KBM-7 (cell line): Measurements from ENCODE around the gene TJAP1.
A peak's percentile ranks its signal among the peaks of the same experiment; 100 is the strongest.
"Not testable (repeated sequence)": the region's sequence is repeated elsewhere in the genome, so short reads cannot be mapped to it uniquely, and the experiment has no call there.

Experiments
- DNase-seq: peaks from one replicate; pipeline ENCODE4 v3.0.0-alpha.2; 2015
- in situ Hi-C: fragments of 300-500 bp; cut with MboI; formaldehyde crosslinking; loops from 2 replicates; pipeline ENCODE4 v1.14.3; 2020; ENCODE audit warnings: low sequenced_read_pairs, low pct_unique_long_range_greater_than_20kb, mixed read lengths

TJAP1 gene

DNA sequence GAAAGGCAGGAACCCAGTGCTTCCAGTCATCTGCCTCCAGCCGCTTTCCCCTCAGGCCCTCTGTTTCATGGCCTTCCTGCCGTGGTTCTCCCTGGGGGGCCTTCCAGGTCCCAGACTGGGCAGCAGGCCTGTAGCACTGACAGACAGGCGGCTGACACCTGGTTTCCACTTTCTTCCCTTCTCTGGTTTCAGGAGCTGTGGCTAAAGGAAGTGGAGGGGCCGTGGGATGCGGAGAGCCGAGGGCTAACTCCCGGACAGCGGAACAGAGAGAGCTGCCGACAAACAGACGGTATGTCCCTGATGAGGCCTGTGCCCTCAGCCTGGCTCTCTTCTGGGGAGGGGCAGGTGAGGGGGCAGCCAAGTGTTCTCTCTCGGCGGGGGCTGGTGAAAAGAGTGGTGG, 20.3 kb downstream of the TJAP1 start:
- DNase-seq: no peak
- in situ Hi-C loops: no loop called here

DNA sequence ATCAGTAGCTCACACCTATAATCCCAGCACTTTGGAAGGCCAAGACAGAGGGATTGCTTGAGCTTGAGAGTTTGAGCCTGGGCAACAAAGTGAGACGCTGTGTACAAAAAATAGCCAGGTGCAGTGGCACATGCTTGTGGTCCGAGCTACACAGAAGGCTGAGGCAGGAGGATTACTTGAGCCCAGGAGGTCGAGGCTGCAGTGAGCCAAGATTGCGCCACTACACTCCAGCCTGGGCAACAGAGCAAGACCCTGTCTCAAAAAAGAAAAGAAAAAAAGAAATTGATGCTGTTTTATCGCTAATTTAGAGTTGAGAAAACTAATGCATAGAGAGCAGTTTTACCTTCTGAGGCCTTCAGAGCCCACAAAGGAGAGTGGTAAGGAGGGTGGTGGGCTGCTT, 20.9 kb downstream of the TJAP1 start:
- DNase-seq, in situ Hi-C loops: not testable (repeated sequence)

DNA sequence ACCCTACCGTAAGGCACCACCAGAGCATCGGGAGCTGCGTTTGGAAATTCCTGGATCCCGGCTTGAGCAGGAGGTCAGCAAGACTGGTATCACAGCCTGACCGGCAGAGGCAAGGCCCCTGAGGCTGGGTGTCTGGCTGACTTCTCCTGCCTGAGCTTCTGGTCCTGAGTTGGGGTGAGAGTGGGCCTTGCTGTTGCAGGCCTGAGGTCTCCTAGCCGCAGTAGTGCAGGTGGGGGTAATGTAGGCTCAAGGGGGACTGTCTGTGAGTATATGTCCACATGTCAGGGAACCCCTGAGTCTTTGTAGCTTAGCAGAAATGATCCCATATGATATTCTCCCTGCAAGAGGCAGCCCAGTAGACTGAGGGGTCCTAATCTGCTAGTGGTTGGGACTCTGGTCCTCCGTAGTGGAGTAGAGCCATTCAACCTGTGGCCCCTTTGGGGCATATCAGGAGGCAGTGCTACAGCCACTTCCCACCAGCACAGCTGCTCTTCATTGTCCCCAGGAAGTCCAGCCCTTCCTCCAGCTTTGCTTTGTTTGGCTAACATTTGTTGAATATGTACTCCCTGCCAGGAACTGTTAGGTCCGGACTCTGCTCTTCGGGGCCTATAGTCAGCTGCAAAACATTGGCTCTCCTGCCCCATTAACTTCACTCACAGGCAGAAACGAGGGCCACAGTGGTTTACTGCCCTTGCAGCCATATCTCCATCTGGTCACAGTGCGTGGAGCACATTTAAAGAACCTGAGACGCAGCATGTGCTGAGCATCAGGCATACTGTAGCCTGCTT, 21.9 kb downstream of the TJAP1 start:
- in situ Hi-C loops: no loop called here

DNA sequence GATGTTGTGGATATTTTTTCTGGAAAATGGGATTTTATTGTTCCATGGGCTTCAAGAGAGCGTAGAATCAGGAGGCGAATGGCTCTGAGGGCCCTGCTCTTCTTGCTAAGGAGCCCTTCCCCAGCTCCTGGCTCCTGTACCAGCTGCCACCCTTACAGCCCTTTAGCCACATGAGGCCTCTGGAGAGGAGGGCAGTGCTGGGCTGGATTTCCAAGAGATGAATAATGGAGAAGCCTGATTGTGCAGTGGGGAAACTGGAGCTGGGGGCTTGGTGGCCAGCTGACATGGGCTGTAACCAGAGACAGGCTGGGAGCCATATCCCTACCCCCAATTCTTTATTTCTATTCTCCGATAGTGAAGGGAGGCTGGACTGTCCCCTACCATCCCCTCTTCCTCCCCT, 23.6 kb downstream of the TJAP1 start:
- no peak for DNase-seq
- in situ Hi-C loops: loop anchor here (10.0 kb wide), 1 partner anchor 246 kb away; no protein-coding TSS in a partner anchor

More for the DNA sequence above, 21.9 kb downstream of the TJAP1 start:
- no peak for DNase-seq

DNA sequence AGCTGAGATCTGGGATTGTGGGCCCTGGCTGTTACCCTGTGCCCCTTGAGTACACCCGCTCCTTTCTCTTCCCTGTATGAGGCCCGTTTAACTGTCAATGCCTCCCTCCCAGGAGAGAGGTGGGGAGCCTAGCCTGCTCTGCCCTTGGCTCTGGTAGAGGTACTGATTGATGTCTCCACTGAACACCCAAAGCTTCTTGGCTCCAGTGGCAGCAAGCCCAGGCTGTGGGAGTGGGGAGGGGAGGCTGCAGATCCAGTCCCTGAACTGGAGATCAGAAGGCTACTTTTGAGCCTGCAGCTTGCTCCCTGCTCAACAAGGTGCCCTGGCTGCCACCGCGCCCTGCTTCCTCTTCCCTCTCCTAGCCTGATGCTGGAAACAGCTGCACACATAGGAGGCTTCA, 25.3 kb downstream of the TJAP1 start:
- no peak for DNase-seq
- in situ Hi-C loops: loop anchor here (10.0 kb wide), 1 partner anchor 248 kb away; no protein-coding TSS in a partner anchor

DNA sequence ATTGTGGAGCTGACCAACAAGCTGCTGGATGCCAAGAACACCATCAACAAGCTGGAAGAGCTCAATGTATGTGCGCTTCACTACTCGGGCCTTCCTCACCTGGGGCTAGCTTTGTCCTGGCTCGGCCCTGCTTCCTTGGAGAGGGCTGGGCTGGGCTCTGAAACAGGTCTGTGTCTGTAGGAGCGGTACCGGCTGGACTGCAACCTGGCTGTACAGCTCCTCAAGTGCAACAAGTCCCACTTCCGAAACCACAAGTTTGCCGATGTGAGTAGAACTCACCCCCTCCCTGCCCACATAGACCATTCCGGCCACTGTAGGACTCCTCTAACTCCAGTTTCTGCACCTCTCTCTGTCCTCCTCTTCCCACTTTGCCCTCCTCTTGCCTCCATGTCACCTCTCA, 26.1 kb downstream of the TJAP1 start:
- no peak for DNase-seq
- in situ Hi-C loops: loop anchor here (10.0 kb wide), 1 partner anchor 249 kb away; no protein-coding TSS in a partner anchor

DNA sequence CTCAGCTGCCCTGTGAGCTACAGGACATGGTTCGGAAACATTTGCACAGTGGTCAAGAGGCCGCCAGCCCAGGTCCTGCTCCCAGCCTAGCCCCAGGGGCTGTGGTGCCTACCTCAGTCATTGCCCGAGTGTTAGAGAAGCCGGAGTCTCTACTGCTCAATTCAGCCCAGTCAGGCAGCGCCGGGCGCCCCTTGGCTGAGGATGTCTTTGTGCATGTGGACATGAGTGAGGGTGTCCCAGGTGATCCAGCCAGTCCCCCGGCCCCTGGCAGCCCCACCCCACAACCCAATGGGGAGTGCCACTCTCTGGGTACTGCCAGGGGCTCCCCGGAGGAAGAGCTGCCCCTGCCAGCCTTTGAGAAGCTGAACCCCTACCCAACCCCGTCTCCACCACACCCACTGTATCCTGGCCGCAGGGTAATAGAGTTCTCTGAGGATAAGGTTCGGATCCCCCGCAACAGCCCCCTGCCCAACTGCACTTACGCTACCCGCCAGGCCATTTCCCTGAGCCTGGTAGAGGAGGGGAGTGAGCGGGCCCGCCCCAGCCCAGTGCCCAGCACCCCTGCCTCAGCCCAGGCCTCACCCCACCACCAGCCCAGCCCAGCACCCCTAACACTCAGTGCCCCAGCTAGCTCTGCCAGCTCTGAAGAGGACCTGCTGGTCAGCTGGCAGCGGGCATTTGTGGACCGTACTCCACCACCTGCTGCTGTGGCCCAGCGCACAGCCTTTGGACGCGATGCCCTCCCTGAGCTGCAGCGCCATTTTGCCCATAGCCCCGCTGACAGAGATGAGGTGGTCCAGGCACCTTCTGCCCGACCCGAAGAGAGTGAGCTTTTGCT, 27.6 kb downstream of the TJAP1 start:
- in situ Hi-C loops: loop anchor here (10.0 kb wide), 1 partner anchor 250 kb away; no protein-coding TSS in a partner anchor
- no peak for DNase-seq

DNA sequence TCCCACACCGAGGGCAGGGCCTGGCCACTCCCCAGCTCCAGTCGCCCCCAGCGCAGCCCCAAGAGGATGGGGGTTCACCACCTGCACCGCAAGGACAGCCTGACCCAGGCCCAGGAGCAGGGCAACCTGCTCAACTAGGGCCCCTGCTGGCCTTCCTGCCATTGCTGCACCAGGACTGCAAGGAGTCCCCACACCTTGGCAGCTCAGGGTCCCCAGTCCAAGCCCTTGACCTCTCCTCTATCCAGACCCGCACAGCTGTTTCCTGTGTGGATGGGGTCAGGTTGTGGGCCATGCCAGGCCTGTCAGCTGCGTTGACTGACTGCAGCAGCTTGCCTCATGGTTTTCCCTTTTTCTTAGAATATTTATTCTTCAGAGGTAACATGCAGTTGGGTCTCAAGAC, 28.3 kb downstream of the TJAP1 start:
- no peak for DNase-seq
- in situ Hi-C loops: loop anchor here (10.0 kb wide), 1 partner anchor 251 kb away; no protein-coding TSS in a partner anchor

DNA sequence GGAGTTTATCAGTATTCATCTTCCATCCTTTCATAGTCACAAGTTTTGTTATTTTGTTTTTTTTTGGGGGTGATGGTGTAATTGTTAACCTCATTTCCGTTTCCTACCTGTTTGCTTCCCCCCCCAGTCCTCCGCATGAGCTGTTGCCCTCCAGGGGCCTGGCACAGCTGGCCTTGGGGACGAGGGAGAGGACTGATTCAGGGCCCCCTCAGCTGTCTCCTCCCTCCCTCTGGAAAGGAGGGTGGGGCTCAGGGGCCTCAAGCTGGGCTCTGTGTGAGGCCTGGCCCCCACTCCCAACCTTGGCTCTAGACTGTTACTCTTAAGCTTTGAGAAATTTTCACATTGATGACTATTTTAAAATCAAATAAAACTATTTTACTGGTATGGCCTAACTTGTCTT, 28.8 kb downstream of the TJAP1 start:
- in situ Hi-C loops: loop anchor here (10.0 kb wide), 1 partner anchor 251 kb away; no protein-coding TSS in a partner anchor

DNA sequence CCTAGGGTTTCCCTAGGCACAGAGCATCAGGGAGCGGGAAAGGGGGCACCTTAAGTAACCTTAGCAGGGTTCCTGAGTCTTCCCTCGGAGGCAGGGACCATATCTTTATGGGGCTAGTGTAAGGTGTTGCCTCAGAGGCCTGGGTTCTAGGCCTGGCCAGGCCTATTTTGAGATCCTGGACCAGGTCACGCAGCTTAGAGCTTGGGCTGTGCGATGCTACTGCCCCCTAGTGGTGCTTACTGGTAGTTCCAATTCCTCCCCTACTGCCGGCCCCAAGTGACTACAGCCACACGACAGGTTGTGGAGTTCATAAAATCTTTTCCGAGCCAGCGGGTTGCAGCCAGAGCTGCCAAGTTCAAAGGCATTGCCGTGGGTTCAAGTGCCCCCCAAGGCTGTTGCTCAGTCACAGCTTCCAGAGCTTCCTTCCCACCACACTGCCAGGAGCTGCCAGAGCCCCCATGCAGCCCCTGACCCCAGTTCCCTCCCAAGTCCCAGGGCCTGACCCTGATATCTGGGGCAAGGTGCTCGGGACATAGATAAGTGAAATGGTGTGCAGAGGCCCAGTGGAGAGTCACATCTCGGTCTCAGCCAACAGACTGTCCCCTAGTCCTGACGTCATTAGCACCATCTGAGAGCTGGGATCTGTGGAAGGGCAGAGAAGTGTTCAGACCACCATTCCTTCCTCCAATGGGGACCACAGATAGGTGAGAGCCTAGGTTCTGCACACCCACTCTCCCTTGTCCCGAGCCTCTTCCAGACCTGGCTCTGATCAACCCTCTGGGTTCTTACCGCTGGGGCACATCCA, 29.5 kb downstream of the TJAP1 start:
- in situ Hi-C loops: loop anchor here (10.0 kb wide), 1 partner anchor 252 kb away; no protein-coding TSS in a partner anchor
- DNase-seq: peak; percentile 93

More for the DNA sequence above, 28.8 kb downstream of the TJAP1 start:
- no peak for DNase-seq

DNA sequence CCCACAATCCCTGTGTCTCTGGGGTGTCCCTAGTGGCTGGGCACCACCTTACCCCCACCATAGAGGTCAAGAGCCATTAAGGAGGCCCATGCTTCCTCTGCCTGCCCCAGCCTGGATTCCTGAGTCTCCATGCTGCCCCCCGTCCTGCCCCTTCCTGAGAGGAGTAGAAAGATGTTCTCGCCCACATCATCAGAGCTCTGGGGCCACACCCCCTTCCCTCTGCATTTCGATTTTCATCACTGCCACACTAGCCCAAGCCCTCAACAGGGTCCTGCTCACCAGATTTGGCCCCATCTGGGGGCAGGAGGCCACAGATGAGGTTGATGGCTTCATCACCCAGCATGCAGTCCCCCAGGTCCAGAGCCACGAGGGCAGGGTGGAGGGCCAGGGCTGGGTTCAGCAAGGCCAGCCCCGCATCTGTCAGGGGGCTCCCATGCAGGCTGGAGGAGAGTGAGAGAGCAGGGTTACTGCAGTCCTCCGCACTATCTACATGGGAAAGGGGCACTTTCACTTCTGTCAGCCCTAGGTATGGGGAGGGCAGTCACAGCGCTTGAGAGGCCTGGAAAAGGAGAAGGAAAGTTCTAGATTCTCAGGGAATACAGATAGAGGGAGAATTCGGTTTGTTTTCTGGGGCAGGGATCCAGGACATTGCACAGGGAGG, 31.2 kb downstream of the TJAP1 start:
- no peak for DNase-seq
- in situ Hi-C loops: loop anchor here (10.0 kb wide), 1 partner anchor 254 kb away; no protein-coding TSS in a partner anchor

DNA sequence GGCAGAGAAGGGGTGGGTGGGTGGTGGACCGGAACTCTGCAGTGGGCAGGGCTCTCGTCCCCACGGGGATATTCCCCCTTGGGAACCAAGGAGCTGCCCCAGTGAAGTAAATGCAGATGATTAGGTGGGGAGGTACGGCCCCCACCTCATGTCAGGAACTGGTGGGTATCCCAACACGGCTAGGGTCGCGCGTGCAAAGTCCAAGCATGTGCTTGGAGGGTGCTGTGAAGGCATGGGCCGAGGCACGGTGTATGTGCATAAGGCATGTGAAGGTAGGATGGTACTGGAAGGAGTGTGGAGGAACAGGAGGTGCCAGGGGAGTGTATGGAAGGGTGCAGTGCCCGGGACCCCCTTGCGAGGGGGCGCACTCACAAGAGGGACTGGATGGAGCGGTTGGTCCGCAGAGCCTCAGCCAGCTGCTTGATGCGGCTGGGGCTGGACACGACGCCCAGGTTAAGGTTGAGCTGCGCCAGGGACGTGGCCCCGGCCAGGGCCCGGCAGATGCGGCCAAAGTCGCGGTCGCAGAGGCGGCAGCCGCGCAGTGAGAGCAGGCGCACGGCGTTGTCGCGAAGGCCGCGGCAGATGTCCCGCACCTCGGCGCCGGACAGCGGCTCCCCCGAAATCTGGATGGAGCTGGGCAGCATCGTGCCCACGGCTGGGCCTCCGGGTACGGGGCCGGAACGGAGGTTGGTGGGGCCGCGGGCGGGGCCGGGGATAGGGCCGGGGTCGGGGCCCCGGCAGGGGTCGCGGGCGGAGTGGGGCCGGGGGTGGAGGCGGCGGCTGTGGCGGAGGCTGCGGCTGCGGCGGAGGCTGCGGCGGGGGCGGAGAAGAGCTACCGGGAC, 32.0 kb downstream of the TJAP1 start:
- DNase-seq: no peak
- in situ Hi-C loops: loop anchor here (10.0 kb wide), 1 partner anchor 255 kb away; no protein-coding TSS in a partner anchor

DNA sequence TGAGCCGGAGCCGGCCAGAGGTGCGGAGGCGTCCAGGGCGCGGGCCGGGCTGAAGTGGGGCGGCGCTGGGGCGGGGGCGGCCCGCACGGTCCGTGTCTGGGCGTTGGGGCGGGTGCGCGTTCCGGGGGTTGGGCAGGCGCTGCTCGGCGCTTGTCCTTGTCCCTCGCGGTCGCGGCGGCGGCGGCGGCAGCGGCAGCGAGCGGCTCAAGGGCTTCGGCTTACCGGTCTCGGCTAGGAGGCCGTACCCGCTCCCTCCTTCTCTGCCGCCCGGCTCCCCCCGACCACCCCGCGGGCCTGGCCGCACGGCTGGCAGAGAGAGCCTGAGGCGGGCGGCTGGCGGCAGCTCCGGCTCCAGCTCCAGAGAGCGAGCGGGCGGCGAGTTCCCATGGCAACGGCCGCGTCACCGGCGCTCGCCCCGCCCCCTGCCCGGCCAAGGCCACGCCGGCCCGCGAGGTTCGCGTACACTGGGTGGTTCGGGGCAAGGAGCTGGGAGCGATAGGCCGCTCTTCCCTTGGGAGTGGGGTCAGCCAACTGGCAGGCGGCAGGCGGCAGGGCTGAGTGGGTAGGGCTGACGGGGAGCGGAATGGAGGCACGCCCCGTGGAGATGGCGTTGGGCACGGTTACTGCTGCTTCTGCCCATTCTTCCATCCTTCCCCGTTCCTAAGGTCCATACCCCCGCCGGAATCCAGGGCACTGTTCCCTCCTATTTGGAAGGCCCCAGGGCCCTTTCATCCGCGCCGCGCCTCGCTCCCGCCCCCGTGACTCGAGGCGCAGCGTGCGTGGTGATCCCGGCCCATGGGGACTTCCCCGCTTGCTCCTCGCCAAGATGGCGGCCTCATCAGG, 32.8 kb downstream of the TJAP1 start, which contains the start of gene LRRC73:
Gene LRRC73 (minus strand): TSS at position 363 of the 843 bp plus-strand sequence. CDS start 561 bp downstream, outside the sequence.
- in situ Hi-C loops: loop anchor here (10.0 kb wide), 1 partner anchor 255 kb away; no protein-coding TSS in a partner anchor
- peak; percentile 71 for DNase-seq

DNA sequence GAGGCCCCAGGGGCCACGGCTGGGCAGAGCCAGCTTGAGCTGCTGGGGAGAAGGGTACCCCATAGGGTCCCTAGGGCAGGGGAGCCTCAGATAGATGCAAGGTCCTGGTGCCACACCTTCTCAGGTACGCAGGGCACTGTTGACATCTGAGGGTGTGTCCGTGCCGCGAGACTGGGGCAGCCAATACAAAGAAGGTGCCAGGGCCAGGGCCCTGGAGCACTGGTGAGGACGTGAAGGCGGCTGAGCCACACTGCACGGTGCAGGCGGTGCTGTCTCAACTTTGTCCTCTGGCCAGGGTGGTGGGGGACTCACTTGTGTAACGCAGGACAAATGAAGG, 33.4 kb downstream of the TJAP1 start:
- DNase-seq: no peak

DNA sequence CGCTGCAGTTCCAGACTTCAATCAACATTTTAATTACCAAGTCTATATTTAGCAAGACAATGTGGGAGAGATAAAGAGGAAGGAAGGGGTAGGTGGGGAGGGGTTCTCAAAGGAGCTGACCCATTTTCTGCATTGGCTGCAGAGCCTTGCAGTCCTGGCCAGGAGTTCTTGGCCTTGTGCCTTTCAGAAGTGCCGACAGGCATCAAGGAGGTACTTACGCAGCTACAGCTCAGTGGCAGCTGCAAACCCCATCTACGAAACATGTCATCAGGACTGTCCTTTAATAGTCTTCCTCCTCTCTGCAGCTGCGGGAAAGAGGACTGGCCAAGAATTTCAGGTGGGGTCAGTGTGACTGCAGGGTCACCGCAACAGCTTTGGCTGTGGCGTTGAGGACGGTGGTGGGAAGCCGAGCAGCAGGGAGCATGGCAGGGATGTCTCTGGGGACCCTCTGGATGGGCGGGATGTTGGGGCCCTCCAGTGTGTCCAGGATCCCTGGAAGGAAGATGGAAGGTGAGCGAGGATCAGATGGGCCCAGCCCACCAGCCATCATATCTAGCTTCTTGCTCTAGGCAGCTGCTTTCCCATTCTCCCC, 34.5 kb downstream of the TJAP1 start:
- in situ Hi-C loops: no loop called here
- peak; percentile 23 for DNase-seq

More for the DNA sequence above, 33.4 kb downstream of the TJAP1 start:
- in situ Hi-C loops: no loop called here

DNA sequence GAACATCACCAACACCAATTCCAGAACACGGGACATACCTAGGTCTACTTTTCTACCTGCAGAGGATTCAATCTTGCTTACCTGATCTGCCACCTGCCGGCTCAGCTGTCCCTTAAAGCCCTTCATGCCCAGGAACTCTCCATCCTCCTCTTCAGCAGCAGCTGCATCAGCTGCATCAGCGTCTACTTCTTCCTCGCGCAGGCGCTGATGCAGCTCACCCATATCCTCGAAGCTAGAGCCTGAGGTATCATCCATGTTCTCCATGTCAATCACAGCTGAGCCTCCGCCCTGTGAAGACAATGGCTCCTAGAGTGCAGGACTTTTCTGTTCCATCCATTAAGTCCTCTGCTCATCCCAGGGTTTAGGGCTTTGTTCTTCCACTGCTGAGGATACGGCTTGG, 38.4 kb downstream of the TJAP1 start:
- in situ Hi-C loops: no loop called here
- no peak for DNase-seq
